GM13977 (cell line): ENCODE measurements around the gene ACSL6.

Experiments used
- DNase-seq: peaks from one replicate; pipeline ENCODE4 v3.0.0; 2012; ENCODE audit warnings: low spot score
- in situ Hi-C: fragments of 300-500 bp; cut with MboI; formaldehyde crosslinking; loops from one replicate; pipeline ENCODE4 v1.12.0; 2022; ENCODE audit warnings: low sequenced_read_pairs, low pct_unique_long_range_greater_than_20kb, mixed read lengths, inconsistent platforms; ENCODE audit not compliant: unreplicated experiment
- TF ChIP-seq, protein P1 (sequence below): IDR thresholded peaks from 2 replicates; pipeline ENCODE4 v1.5.1; 2012; ENCODE audit warnings: mild to moderate bottlenecking, control low read depth; ENCODE audit not compliant: insufficient read depth; ENCODE audit errors: extremely low read depth, missing control alignments

The ACSL6 gene

DNA sequence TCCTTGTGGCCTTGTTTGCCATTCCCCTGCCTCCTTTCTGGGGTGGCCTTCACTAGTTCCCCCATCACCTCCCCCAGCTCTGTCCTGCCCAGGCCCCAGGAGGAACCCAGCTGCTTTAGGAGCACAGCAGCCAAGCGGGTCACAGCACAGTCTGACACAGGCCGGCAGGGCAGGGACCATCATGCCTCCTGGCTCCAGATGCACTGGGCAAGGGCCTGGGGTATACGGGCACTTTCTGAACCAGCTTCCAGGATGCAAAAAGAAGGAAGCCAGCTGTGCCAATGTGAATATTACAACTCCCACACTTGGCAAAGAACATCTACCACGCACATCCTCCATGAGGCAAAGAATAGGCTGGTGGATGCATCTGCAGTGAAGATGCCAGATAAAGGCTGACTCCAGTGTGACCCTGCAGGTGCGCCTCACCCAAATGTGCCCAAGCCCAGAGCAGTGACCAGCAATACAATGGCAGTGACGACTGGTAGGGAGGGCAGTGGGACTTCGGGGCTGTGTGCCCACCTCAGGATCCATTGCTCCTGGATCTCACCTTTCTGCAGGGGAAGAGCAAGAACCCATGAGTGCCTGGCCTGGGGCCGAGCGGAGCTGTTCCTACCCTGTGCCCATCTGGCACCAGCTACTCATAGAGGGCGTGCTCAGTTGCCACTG lies 42.7 kb upstream of the ACSL6 start:
- TF ChIP-seq, protein P1, sequence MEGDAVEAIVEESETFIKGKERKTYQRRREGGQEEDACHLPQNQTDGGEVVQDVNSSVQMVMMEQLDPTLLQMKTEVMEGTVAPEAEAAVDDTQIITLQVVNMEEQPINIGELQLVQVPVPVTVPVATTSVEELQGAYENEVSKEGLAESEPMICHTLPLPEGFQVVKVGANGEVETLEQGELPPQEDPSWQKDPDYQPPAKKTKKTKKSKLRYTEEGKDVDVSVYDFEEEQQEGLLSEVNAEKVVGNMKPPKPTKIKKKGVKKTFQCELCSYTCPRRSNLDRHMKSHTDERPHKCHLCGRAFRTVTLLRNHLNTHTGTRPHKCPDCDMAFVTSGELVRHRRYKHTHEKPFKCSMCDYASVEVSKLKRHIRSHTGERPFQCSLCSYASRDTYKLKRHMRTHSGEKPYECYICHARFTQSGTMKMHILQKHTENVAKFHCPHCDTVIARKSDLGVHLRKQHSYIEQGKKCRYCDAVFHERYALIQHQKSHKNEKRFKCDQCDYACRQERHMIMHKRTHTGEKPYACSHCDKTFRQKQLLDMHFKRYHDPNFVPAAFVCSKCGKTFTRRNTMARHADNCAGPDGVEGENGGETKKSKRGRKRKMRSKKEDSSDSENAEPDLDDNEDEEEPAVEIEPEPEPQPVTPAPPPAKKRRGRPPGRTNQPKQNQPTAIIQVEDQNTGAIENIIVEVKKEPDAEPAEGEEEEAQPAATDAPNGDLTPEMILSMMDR = no peak
- in situ Hi-C loops = loop anchor here (25.0 kb wide), 1 partner anchor 308 kb away; the partner anchor contains the start of gene SLC22A5
- peak; percentile 2 for DNase-seq

DNA sequence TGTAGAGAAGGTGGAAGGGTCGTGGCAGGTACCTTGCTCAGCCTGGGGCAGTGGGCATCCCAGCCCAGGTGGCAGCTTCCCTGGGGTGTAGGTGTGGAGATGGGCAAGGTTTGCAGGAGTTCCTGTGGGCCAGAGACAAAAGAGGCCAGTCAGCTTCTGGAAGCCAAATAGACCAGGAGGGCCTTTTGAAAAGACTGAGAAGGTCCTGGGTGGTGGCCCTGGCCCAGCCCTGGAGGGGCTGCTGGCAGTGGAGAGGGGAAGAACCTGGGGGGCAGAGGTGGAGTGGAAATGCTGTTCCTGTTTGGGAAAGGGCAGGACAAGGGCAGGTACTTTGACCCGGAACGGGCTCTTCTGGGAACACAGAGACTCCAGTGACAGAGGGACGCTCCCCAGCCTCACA lies 42.0 kb upstream of the ACSL6 start:
- in situ Hi-C loops = loop anchor here (25.0 kb wide), 1 partner anchor 309 kb away; the partner anchor contains the start of gene SLC22A5
- DNase-seq = no peak
- TF ChIP-seq, protein P1 = no peak

DNA sequence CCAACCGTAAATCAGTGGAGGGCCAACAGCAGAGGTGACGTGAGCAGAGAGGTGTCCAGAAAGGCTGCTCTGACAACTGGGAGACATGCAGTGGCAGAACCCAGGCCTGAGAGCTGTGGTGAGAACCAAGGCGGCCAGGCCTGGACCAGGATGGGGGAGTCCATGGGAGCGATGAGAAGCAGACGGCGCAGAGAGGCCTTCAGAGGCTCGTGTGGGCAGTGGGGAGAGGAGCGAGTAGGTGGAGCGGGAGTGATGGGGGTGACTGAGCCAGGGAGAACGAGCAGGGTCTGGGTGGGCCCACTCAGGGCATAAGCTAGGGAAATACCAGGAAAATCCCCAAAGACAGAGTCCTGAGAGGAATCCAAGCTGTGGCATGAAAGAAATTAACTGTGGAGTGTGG lies 41.1 kb upstream of the ACSL6 start:
- no peak for DNase-seq
- in situ Hi-C loops = loop anchor here (25.0 kb wide), 1 partner anchor 310 kb away; the partner anchor contains the start of gene SLC22A5
- TF ChIP-seq, protein P1 = no peak

DNA sequence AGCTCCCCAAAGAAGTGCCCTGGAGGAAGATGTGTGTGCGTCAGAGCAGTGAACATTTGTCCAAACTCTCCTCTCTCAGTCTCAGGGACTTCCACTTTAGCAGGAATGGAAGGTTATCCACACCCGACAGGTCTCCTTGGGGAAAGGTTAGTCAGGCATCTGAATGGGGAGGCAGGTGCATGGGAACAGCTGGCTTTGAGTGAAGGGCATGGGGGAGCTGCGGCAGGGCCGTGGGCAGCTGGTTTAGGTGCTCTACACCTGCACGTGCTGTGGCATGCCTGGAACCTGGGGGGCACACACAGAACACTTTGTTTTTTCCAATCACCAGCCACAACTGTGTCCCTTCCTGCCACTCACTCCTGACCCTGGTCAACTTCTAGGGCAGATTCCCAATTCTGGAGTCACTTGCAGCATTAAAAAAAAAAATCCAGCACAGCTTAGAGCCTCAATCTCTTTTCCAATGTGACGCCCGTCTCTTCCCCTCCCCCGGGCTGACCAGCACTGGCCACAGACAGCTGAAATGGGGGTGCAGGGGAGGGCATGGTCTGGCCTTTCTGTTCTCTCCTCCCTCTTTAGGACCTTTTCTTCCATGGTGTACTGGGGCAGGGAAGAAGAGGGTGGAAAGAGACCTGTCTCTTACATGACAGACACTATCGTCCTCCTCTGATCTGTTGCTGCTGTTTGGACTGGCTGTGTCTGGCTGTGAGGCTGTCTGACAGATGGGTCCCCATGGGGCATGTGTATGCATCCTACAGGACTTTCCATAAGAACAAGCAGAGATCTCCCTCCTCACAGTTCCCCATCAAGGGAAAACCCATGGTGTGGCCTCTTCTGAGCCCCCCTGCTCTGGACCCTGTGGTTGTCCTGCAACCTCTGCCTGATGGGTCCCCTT lies 39.4 kb upstream of the ACSL6 start:
- TF ChIP-seq, protein P1 = no peak
- DNase-seq = no peak
- in situ Hi-C loops = loop anchor here (25.0 kb wide), 1 partner anchor 311 kb away; the partner anchor contains the start of gene SLC22A5

DNA sequence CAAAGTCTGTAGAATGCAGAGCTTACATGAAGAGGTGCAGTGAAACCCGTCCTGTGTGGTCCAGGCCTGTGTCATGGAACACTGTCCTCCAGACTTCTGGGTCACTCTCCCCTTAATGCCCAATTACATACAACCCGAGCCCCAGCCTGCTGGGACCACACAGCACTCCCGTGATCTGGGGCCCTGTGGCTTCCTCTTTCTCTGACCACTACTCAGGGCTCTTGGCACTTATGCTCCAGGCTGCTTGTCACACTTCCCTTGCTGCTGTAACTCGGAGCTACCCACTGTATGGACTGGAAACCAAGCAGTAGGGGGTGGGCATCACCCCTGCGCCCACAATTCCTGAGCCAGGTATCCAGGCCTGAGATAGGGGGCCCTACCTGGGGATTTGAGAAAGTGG lies 38.7 kb upstream of the ACSL6 start:
- TF ChIP-seq, protein P1 = no peak
- DNase-seq = no peak
- in situ Hi-C loops = loop anchor here (25.0 kb wide), 1 partner anchor 312 kb away; the partner anchor contains the start of gene SLC22A5

DNA sequence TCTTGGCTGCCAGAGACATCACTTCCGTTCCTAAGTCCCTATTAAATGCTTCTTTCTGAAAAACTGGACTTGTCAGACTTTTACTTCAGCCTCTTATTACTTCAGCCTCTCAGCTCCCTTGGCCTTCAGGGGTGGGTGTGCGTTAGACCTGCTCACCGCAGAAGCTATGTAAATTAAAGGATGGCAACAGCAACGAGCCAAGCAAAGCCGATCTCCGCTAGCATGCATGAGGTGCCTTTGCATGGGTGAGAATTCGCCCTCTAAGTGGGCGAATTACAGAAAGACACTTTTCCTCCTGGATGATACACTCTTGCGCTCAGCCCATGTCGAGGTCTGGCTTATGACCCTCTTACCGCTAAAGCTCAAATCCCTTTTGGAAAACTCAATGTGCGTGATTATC lies 38.1 kb upstream of the ACSL6 start:
- TF ChIP-seq, protein P1 = no peak
- in situ Hi-C loops = no loop called here
- DNase-seq = no peak
